Gastrocnemius medialis (tissue), 4 donors: ENCODE results near the gene KERA. TPM values are rescaled to one million over a fixed set of nuclear protein-coding genes. Genes with fewer than 3 reads are reported as not detected.
A peak's percentile ranks its signal among the peaks of the same experiment; 100 is the strongest.

Experiments used
- ATAC-seq, 2 donors: fragments of 150-250 bp; one replicate each; pipeline ENCODE4 v1.9.1; 2016
- DNase-seq, 2 donors: peaks; one replicate each; pipeline ENCODE4 v3.0.0-alpha.2; 2019
- H3K27ac ChIP-seq, 4 donors: fragments of 200-600 bp; sonication (generic); 1 replicate in 1 of 4; 2 replicates in 3 of 4; pipeline ENCODE4 v1.5.1; 2016 to 2018; ENCODE audit warnings: mild to moderate bottlenecking in 2 of 4, moderate library complexity in 1 of 4
- H3K27me3 ChIP-seq, 3 donors: fragments of 200-600 bp; sonication (generic) in 2 of 3; 1 replicate in 1 of 3; 2 replicates in 2 of 3; pipeline versions ENCODE4 v1.5.1 to v1.6.0; 2016 to 2019; ENCODE audit warnings: mild to moderate bottlenecking in 1 of 3, moderate library complexity in 1 of 3
- H3K36me3 ChIP-seq, 2 donors: fragments of 200-600 bp; sonication (generic) in 1 of 2; one replicate each; pipeline ENCODE4 v1.5.1; 2017 to 2018
- H3K4me1 ChIP-seq, 2 donors: fragments of 200-600 bp; sonication (generic) in 1 of 2; one replicate each; pipeline ENCODE4 v1.5.1; 2016 to 2017; ENCODE audit warnings: mild to moderate bottlenecking in 2 of 2
- H3K4me3 ChIP-seq, 4 donors: fragments of 200-600 bp; sonication (generic) in 3 of 4; 1 replicate in 1 of 4; 2 replicates in 3 of 4; pipeline ENCODE4 v1.5.1; 2016 to 2019; ENCODE audit warnings: mild to moderate bottlenecking in 2 of 4
- H3K9me3 ChIP-seq, 3 donors: fragments of 200-600 bp; sonication (generic) in 2 of 3; 1 replicate in 1 of 3; 2 replicates in 2 of 3; pipeline ENCODE4 v1.5.1; 2016 to 2019
- POLR2A ChIP-seq, 2 donors: fragments of 450-650 bp; IDR thresholded peaks; one replicate each; pipeline ENCODE4 v1.6.1; 2017; ENCODE audit warnings: antibody characterized with exemption in 2 of 2, mild to moderate bottlenecking in 2 of 2, moderate library complexity in 2 of 2
- in situ Hi-C, 4 donors: fragments of 200-750 bp; cut with MboI; loops; one replicate each; pipeline versions ENCODE4 v1.15.0 to v1.8.0; 2017; ENCODE audit warnings: low sequenced_read_pairs in 4 of 4
- intact Hi-C: fragments of 100-400 bp; cut with DNase I; formaldehyde crosslinking; loops from one replicate; pipeline ENCODE4 v1.15.1; 2023; ENCODE audit warnings: low total_unique reads
- total RNA-seq, 4 donors: library from RNA; depleted of rRNA; stranded (reverse); fragments of >200 nt; gene quantifications; one replicate each; pipeline versions ENCODE4 v1.1.0 to v1.2.3, GENCODE V29; 2016
- TF ChIP-seq, protein P1 (sequence below), 5 experiments: fragments of 450-650 bp in 3 of 5; fragments of 200-600 bp in 2 of 5; sonication (generic) in 2 of 5; IDR thresholded peaks in 4 of 5; conservative IDR thresholded peaks in 1 of 5; 1 replicate in 4 of 5; 2 replicates in 1 of 5; pipeline ENCODE4 v1.5.1; 2016 to 2019; ENCODE audit warnings: antibody characterized with exemption in 5 of 5, mild to moderate bottlenecking in 3 of 5, moderate library complexity in 3 of 5

KERA gene
- total RNA-seq, 4 donors from 2014 or later = 0.73 TPM; not detected in 3

- in situ Hi-C loops = no loop called here
- peak overlapping the region; percentile 27 to 70 (median 54) for H3K27ac ChIP-seq
- H3K4me3 ChIP-seq = no peak overlapping the region
Observed at GRCh38 chr12:91017043-91017442, 40.8 kb downstream of the KERA start.

DNA sequence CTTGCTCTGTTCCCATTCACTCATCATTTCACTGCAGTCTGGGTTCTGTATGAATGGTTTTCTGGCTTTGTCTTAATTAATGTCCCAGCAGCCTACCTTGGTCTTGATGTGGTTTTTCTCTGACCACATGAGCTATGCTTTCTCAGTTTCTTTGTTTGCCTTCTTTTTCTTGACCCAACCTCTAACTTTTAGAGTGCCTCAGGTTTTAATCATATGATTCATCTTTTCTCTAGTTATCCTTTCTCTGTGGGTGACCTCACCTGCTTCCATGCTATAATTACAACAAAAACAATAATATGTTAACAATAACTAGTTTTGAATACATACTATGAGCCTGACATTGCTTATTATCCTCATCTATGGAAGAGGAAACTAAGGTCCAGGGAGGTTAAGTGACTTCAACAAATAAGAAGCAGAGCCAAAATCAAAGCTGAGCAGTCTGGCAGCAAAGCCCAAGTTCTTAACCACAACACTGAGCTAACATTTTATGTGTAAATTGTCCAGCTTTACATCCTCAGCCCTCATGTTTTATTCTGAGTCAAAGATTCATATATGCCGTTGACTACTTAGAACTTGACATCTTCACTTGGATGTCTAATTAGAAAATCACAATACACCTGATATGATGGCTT lies 48.4 kb downstream of the KERA start:
- no peak overlapping the region for H3K27ac ChIP-seq
- no peaks in the 10 kb centered on the region for H3K36me3 ChIP-seq
- ATAC-seq = no peak
- no peak for DNase-seq
- H3K27me3 ChIP-seq = no peaks in the 10 kb centered on the region
- in situ Hi-C loops (no loop called here), intact Hi-C loops (no loop called here)
- no peak for TF ChIP-seq POLR2A (IDR thresholded peaks at IDR 0.05)
- TF ChIP-seq, protein P1, sequence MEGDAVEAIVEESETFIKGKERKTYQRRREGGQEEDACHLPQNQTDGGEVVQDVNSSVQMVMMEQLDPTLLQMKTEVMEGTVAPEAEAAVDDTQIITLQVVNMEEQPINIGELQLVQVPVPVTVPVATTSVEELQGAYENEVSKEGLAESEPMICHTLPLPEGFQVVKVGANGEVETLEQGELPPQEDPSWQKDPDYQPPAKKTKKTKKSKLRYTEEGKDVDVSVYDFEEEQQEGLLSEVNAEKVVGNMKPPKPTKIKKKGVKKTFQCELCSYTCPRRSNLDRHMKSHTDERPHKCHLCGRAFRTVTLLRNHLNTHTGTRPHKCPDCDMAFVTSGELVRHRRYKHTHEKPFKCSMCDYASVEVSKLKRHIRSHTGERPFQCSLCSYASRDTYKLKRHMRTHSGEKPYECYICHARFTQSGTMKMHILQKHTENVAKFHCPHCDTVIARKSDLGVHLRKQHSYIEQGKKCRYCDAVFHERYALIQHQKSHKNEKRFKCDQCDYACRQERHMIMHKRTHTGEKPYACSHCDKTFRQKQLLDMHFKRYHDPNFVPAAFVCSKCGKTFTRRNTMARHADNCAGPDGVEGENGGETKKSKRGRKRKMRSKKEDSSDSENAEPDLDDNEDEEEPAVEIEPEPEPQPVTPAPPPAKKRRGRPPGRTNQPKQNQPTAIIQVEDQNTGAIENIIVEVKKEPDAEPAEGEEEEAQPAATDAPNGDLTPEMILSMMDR (IDR thresholded peaks at IDR 0.05 in 4 of 5, conservative IDR thresholded peaks at IDR 0.05 in 1 of 5) = no peak
- no peaks in the 10 kb centered on the region for H3K4me1 ChIP-seq
- H3K9me3 ChIP-seq = no peaks in the 10 kb centered on the region
- no peak overlapping the region for H3K4me3 ChIP-seq

More at GRCh38 chr12:91017043-91017442, 40.8 kb downstream of the KERA start:
- TF ChIP-seq, protein P1 (IDR thresholded peaks at IDR 0.05 in 4 of 5, conservative IDR thresholded peaks at IDR 0.05 in 1 of 5) = no peak
- no peak for TF ChIP-seq POLR2A (IDR thresholded peaks at IDR 0.05)
- no peak for DNase-seq
- Histone ChIP-seq H3K36me3 (no peaks in the 10 kb centered on the region), H3K27me3 (no peaks in the 10 kb centered on the region), H3K9me3 (no peaks in the 10 kb centered on the region), H3K4me1 (no peaks in the 10 kb centered on the region)
- intact Hi-C loops = no loop called here
- peak; percentile 64 to 79 for ATAC-seq

DNA sequence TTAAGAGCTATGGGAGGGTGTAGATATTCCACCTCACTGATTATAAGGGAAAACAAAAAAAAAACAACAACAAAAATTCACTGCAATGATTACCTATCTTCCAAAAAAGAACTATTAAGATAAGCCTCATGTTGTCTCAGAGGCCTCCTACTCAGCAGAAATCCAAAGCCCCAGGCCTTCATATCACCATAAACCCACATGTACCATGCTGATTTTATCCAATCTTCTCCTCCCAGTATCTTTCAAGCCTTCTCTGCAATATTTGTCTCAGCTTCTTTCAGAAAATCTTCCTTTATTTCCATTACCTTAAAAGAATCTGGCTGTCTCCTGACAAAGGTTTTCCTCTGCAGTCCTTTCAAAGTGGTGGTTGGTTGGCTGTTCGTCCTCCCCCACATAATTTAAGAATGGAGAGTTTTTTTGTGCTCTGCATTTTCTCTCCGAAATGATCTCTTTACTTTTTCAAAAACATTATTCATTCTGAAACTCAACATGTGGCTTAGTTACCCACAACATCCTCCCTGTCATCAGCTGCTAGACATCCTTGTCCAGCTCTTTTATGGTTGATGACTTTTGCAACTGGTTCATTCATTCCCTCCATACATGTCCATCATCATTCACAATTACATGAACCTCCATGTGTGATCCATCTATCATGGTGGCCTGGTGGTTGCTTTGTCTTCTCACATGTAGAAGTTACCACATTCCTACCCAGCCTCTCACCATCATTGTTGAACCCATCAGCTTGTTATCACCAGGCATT lies 50.1 kb downstream of the KERA start:
- ATAC-seq = no peak
- intact Hi-C loops = no loop called here
- TF ChIP-seq, protein P1 (IDR thresholded peaks at IDR 0.05 in 4 of 5, conservative IDR thresholded peaks at IDR 0.05 in 1 of 5) = no peak
- TF ChIP-seq POLR2A (IDR thresholded peaks at IDR 0.05) = no peak

DNA sequence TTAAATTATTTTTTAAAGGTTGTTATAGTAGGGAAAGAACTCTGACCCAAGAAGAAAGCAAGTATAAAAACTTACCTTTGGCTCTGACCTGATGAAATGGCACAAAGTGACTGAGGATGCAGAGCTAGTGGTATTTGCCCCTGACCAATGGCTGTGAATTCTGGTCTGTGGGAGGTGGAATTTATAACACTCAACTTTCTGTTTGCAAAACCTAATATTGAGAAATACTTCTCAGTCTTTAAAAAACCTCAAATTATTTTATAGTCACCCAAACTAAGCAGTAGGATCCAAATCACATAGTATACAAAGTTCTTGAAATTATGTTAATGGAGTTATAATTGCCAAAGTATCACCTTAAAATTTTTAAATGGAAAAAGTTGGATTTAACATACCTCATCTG lies 53.0 kb downstream of the KERA start, which contains the start of gene EPYC:
TSS of gene EPYC (minus strand) at position 101 of the 400 bp plus-strand sequence. CDS start 2,407 bp downstream, outside the sequence.
- no peak for ATAC-seq
- H3K4me1 ChIP-seq = no peaks in the 10 kb centered on the region

More for the DNA sequence above, 50.1 kb downstream of the KERA start:
- Histone ChIP-seq H3K27me3 (no peaks in the 10 kb centered on the region), H3K9me3 (no peaks in the 10 kb centered on the region), H3K4me3 (no peak overlapping the region), H3K36me3 (no peaks in the 10 kb centered on the region), H3K4me1 (no peaks in the 10 kb centered on the region), H3K27ac (no peak overlapping the region)
- DNase-seq = no peak
- in situ Hi-C loops = no loop called here

More for the DNA sequence above, 53.0 kb downstream of the KERA start, which contains the start of gene EPYC:
- DNase-seq = no peak
- Histone ChIP-seq H3K4me3 (no peak within 1 kb of the TSS), H3K9me3 (no peaks in the 10 kb centered on the region), H3K27me3 (no peaks in the 10 kb centered on the region), H3K36me3 (no peaks in the 10 kb centered on the region), H3K27ac (no peak within 1 kb of the TSS)
- TF ChIP-seq, protein P1 (IDR thresholded peaks at IDR 0.05 in 4 of 5, conservative IDR thresholded peaks at IDR 0.05 in 1 of 5) = no peak
- TF ChIP-seq POLR2A (IDR thresholded peaks at IDR 0.05) = no peak
- intact Hi-C loops (no loop called here), in situ Hi-C loops (no loop called here)
